Measurements from ENCODE around the gene OR11H7. TPM values are rescaled to one million over a fixed set of nuclear protein-coding genes. Genes with fewer than 3 reads are reported as not detected.
"Not testable (repeated sequence)": the region's sequence is repeated elsewhere in the genome, so short reads cannot be mapped to it uniquely, and the experiment has no call there.

Gene OR11H7
- total RNA-seq, 1 experiment from 2014 or later, result not detected

DNA sequence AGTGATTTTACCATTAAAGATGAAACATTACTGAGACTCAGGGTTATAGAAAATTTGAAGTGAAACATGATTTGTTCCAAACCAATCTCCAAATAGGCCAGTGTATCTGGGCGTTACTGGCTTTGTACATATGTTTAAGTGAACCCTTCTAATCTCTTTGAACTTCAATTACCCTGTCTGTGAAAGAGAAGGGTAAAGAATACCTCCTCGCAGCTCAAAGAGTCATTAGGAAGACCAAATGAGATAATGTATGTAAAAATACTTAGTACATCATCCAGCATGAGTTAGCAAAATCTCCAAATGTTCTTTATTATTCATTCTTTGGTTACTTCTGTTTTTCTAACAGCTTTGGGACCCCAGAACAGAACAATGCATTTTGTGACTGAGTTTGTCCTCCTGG, 5.4 kb upstream of the OR11H7 start, which contains the start of gene OR11H6:
Gene OR11H6, plus strand, starts transcription at position 301 of the 400 bp plus-strand sequence. Its CDS starts 0 bp downstream, at position 301.
- H3K27me3 Mint-ChIP-seq (ENCODE audit: insufficient read depth, unreplicated experiment), result peaks cover 3% of the 10 kb centered on the region
- Histone ChIP-seq H3K27me3 (replicated peaks; ENCODE audit: control insufficient read depth, insufficient read depth, low read length) (no peaks in the 10 kb centered on the region), H3K36me3 (ENCODE audit: control insufficient read depth, insufficient read depth, low read length) (no peaks in the 10 kb centered on the region), H3K9me3 (no peaks in the 10 kb centered on the region), H3K4me1 (no peaks in the 10 kb centered on the region), H3K4me3 (ENCODE audit: low read depth, low read length) (no peak within 1 kb of the TSS)
- TF ChIP-seq, protein P1, sequence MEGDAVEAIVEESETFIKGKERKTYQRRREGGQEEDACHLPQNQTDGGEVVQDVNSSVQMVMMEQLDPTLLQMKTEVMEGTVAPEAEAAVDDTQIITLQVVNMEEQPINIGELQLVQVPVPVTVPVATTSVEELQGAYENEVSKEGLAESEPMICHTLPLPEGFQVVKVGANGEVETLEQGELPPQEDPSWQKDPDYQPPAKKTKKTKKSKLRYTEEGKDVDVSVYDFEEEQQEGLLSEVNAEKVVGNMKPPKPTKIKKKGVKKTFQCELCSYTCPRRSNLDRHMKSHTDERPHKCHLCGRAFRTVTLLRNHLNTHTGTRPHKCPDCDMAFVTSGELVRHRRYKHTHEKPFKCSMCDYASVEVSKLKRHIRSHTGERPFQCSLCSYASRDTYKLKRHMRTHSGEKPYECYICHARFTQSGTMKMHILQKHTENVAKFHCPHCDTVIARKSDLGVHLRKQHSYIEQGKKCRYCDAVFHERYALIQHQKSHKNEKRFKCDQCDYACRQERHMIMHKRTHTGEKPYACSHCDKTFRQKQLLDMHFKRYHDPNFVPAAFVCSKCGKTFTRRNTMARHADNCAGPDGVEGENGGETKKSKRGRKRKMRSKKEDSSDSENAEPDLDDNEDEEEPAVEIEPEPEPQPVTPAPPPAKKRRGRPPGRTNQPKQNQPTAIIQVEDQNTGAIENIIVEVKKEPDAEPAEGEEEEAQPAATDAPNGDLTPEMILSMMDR (IDR thresholded peaks at IDR 0.05; ENCODE audit: insufficient read depth in 1 of 2, low read depth in 1 of 2, low read length in 1 of 2, severe bottlenecking in 1 of 2, unreplicated experiment in 1 of 2), result no peak
- no TSS peak for BruUV-seq (replicated peaks)
- no peaks in the 10 kb centered on the region for H3K9me3 Mint-ChIP-seq (ENCODE audit: unreplicated experiment)
- POLR2A ChIA-PET, result no interaction called here
- intact Hi-C loops (cut with micrococcal nuclease; ENCODE audit: unreplicated experiment), result no loop called here
- H3K4me1 Mint-ChIP-seq (ENCODE audit: low read depth, unreplicated experiment), result no peaks in the 10 kb centered on the region
- no peak for DNase-seq
- H3K36me3 Mint-ChIP-seq (ENCODE audit: insufficient read depth, unreplicated experiment), result no peaks in the 10 kb centered on the region
- CTCF ChIA-PET, result no interaction called here
- no peak within 1 kb of the TSS for H3K4me3 Mint-ChIP-seq (ENCODE audit: unreplicated experiment)
- no peak within 1 kb of the TSS for H3K27ac Mint-ChIP-seq (ENCODE audit: unreplicated experiment)

DNA sequence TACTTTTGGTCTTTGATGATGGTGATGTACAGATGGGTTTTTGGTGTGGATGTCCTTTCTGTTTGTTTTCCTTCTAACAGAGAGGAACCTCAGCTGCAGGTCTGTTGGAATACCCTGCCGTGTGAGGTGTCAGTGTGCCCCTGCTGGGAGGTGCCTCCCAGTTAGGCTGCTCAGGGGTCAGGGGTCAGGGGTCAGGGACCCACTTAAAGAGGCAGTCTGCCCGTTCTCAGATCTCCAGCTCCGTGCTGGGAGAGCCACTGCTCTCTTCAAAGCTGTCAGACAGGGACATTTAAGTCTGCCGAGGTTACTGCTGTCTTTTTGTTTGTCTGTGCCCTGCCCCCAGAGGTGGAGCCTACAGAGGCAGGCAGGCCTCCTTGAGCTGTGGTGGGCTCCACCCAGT, 6.6 kb downstream of the OR11H7 start:
- CTCF ChIA-PET, result not testable (repeated sequence)

DNA sequence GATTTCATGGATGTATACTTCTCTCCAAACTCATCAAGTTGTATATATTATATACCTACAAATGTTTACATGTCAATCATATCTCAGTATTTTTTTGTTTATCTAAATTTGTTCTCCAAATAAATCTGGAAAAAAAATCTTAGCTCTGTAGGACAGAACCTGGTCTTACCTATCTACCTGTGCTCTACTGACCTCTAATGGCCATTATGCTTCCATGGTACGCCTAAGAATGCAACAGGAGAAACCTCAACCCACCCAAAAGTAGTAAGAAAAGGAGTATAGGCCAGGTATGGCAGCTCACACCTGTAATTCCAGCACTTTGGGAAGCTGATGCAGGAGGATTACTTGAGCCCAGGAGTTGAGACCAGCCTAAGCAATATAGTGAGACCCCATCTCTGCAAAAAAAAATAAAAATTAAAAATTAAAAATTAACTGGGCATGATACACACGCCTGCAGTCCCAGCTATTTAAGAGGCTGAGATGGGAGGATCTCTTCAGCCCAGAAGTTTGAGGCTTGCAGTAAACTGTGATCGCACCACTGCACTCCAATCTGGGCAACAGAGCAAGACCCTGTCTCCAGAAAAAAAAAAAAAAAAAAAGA, 19.0 kb downstream of the OR11H7 start:
- no peaks in the 10 kb centered on the region; the same call in 1 of the 2 replicates for H3K27me3 ChIP-seq (replicated peaks; ENCODE audit: control insufficient read depth, insufficient read depth, low read length)
- no peaks in the 10 kb centered on the region for H3K36me3 ChIP-seq (ENCODE audit: control insufficient read depth, insufficient read depth, low read length)
- H3K9me3 ChIP-seq, result peaks cover 4% of the 10 kb centered on the region
- BruUV-seq (replicated peaks), result no TSS peak
- H3K27ac Mint-ChIP-seq (ENCODE audit: unreplicated experiment), result no peak overlapping the region
- no peak overlapping the region for H3K4me3 Mint-ChIP-seq (ENCODE audit: unreplicated experiment)
- intact Hi-C loops (cut with micrococcal nuclease; ENCODE audit: unreplicated experiment), result no loop called here
- ChIA-PET CTCF (interaction anchor here (0.5 to 1.0 kb wide), 3 partner anchors 47 to 95 kb away, joined by 3 to 4 read pairs (median 3); no protein-coding TSS in a partner anchor), POLR2A (no interaction called here)
- H3K9me3 Mint-ChIP-seq (ENCODE audit: unreplicated experiment), result peaks cover 8% of the 10 kb centered on the region
- H3K4me1 ChIP-seq, result no peaks in the 10 kb centered on the region
- no peak overlapping the region for H3K4me3 ChIP-seq (ENCODE audit: low read depth, low read length)
- DNase-seq, result peak in 1 of 2 experiments; percentile 34
- no peaks in the 10 kb centered on the region for H3K4me1 Mint-ChIP-seq (ENCODE audit: low read depth, unreplicated experiment)
- H3K27me3 Mint-ChIP-seq (ENCODE audit: insufficient read depth, unreplicated experiment), result peaks cover 3% of the 10 kb centered on the region
- TF ChIP-seq, protein P1 (IDR thresholded peaks at IDR 0.05; ENCODE audit: insufficient read depth in 1 of 2, low read depth in 1 of 2, low read length in 1 of 2, severe bottlenecking in 1 of 2, unreplicated experiment in 1 of 2), result peak; percentile 52 to 75
- H3K36me3 Mint-ChIP-seq (ENCODE audit: insufficient read depth, unreplicated experiment), result no peaks in the 10 kb centered on the region

More for the DNA sequence above, 6.6 kb downstream of the OR11H7 start:
- H3K36me3 Mint-ChIP-seq (ENCODE audit: insufficient read depth, unreplicated experiment); H3K4me1 Mint-ChIP-seq (ENCODE audit: low read depth, unreplicated experiment); DNase-seq; H3K9me3 Mint-ChIP-seq (ENCODE audit: unreplicated experiment); H3K27me3 Mint-ChIP-seq (ENCODE audit: insufficient read depth, unreplicated experiment); H3K36me3 ChIP-seq (ENCODE audit: control insufficient read depth, insufficient read depth, low read length); H3K27ac Mint-ChIP-seq (ENCODE audit: unreplicated experiment); H3K9me3 ChIP-seq; H3K4me3 Mint-ChIP-seq (ENCODE audit: unreplicated experiment); BruUV-seq (replicated peaks); H3K27me3 ChIP-seq (replicated peaks; ENCODE audit: control insufficient read depth, insufficient read depth, low read length); H3K4me1 ChIP-seq; H3K4me3 ChIP-seq (ENCODE audit: low read depth, low read length); intact Hi-C loops (cut with micrococcal nuclease; ENCODE audit: unreplicated experiment); POLR2A ChIA-PET: not testable (repeated sequence)

All from Caco-2 (cell line).